Stimulated activated CD8-positive, alpha-beta memory T cell treated with anti-CD3 and anti-CD28 coated beads, Interleukin-7, amount 100 ng/mL, for 1 hour (primary cell): Measurements from ENCODE around the gene SH2D2A.

Source experiments
- DNase-seq, 2 donors: peaks; one replicate each; pipeline ENCODE4 v3.0.0-alpha.2; 2020; ENCODE audit warnings: low read depth in 2 of 2

SH2D2A gene

GRCh38 chr1:156816561-156817328, at the start of gene SH2D2A:
SH2D2A (minus strand) TSS chr1:156816848; CDS start chr1:156816708, 140 bp downstream.
- DNase-seq = peak; percentile 88 to 92

- DNase-seq = no peak
Observed at GRCh38 chr1:156865865-156866248, 49.2 kb upstream of the SH2D2A start.

GRCh38 chr1:156865258-156865657, 48.6 kb upstream of the SH2D2A start:
- no peak for DNase-seq

- DNase-seq = no peak
Observed at GRCh38 chr1:156864796-156865195, 48.1 kb upstream of the SH2D2A start.

GRCh38 chr1:156863631-156864030, 47.0 kb upstream of the SH2D2A start:
- DNase-seq = no peak

- DNase-seq = no peak
Observed at GRCh38 chr1:156862997-156863599, 46.5 kb upstream of the SH2D2A start.

GRCh38 chr1:156862584-156862983, 45.9 kb upstream of the SH2D2A start:
- no peak for DNase-seq

GRCh38 chr1:156860628-156861423, 44.2 kb upstream of the SH2D2A start, which contains the start of gene NTRK1:
NTRK1 (plus strand) TSS chr1:156860865; CDS start chr1:156860935, 70 bp downstream.
- DNase-seq = peak in 1 of 2 donors; percentile 20

- peak in 1 of 2 donors; percentile 32 for DNase-seq
Observed at GRCh38 chr1:156860113-156860627, 43.5 kb upstream of the SH2D2A start.

GRCh38 chr1:156859523-156860112, 43.0 kb upstream of the SH2D2A start:
- DNase-seq = no peak

- no peak for DNase-seq
Observed at GRCh38 chr1:156858959-156859522, 42.4 kb upstream of the SH2D2A start, which contains the start of gene INSRR. INSRR (minus strand) TSS chr1:156859117; CDS start chr1:156858621, 496 bp downstream.

GRCh38 chr1:156858555-156858956, 41.9 kb upstream of the SH2D2A start:
- DNase-seq = no peak

- DNase-seq = no peak
Observed at GRCh38 chr1:156857532-156857931, 40.9 kb upstream of the SH2D2A start.

GRCh38 chr1:156856282-156856785, 39.7 kb upstream of the SH2D2A start:
- DNase-seq = no peak

- DNase-seq = no peak
Observed at GRCh38 chr1:156854634-156855033, 38.0 kb upstream of the SH2D2A start.

- DNase-seq = no peak
Observed at GRCh38 chr1:156853761-156854160, 37.1 kb upstream of the SH2D2A start.

GRCh38 chr1:156852418-156852874, 35.8 kb upstream of the SH2D2A start:
- DNase-seq = no peak

GRCh38 chr1:156851779-156852417, 35.2 kb upstream of the SH2D2A start:
- DNase-seq = no peak

- DNase-seq = no peak
Observed at GRCh38 chr1:156849151-156849496, 32.5 kb upstream of the SH2D2A start.

- peak; percentile 37 to 39 for DNase-seq
Observed at GRCh38 chr1:156848461-156849150, 32.0 kb upstream of the SH2D2A start.
